Mesothelial cell of epicardium (in vitro differentiated cells): Measurements from ENCODE around the gene RBMS3. TPM values are rescaled to one million over a fixed set of nuclear protein-coding genes. Genes with fewer than 3 reads are reported as not detected.

Source experiments
- DNase-seq, 2 experiments: peaks; one replicate each; pipeline ENCODE4 v3.0.0; 2021; ENCODE audit warnings: low spot score in 2 of 2; ENCODE audit not compliant: unreplicated experiment in 2 of 2
- H3K27ac Mint-ChIP-seq: 2 replicates; pipeline ENCODE4 v1.8.0; 2021; ENCODE audit warnings: mixed read lengths
- H3K27me3 Mint-ChIP-seq: 2 replicates; pipeline ENCODE4 v1.8.0; 2021; ENCODE audit warnings: low read depth, mixed read lengths
- H3K36me3 Mint-ChIP-seq: 2 replicates; pipeline ENCODE4 v1.8.0; 2021; ENCODE audit warnings: mixed read lengths
- H3K4me1 Mint-ChIP-seq: 2 replicates; pipeline ENCODE4 v1.8.0; 2021; ENCODE audit warnings: mixed read lengths
- H3K4me3 Mint-ChIP-seq: 2 replicates; pipeline ENCODE4 v1.8.0; 2021; ENCODE audit warnings: mild to moderate bottlenecking, moderate library complexity, mixed read lengths
- H3K9me3 Mint-ChIP-seq: 2 replicates; pipeline ENCODE4 v1.8.0; 2021; ENCODE audit warnings: mixed read lengths
- total RNA-seq: library from RNA; stranded (reverse); gene quantifications from 3 replicates; pipeline ENCODE4 v1.2.1, GENCODE V29; 2021
- TF ChIP-seq, protein P1 (sequence below): fragments of 200-600 bp; sonication (generic); IDR thresholded peaks from one replicate; pipeline ENCODE4 v1.5.0; 2021; ENCODE audit warnings: antibody characterized with exemption; ENCODE audit not compliant: unreplicated experiment

The RBMS3 gene
- total RNA-seq, 1 donor from 2014 or later = 42.5 TPM

DNA sequence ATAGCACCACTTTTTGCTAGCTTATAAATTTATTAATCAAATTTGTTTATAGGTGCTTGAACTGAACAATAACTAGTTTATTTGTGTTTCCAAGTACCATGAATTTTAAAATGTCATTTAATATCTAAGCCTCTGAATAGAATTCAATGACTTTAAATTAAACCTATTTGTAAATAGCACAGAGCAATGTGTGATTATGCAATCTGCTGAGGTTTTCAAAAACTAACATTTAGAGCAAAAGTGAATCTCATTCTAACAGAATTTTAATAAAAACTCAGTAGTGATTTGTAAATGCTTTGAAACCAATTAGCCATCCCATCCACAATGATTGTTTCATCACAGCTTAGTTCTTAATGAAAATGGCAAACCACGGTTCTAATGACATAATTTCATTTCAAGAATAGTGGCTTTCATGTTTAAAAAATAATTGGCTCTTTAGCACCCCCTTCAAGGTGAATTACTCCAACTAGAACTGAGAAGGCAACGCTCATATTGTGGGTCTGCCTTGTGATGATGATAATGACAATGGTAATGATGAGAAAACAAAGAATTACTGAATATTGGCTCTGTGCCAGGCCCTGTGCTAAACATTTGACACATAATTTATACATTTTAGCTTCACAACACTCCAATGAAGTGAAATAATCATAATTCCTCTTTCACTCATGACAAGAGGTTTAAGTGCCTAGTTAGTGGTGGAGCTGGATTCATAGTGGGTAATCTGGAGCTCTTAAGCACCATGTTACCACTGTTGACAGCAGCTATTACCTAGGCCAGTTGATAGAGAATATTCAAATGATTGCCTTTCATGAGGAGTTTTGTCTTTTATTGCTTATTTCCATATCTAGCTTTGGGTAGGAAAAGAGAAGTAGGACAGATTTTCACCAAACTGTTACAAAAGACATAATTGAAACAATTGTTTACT lies 145.7 kb downstream of the RBMS3 start:
- no peak overlapping the region for H3K4me3 Mint-ChIP-seq
- no peaks in the 10 kb centered on the region for H3K36me3 Mint-ChIP-seq
- H3K27me3 Mint-ChIP-seq = no peaks in the 10 kb centered on the region
- H3K9me3 Mint-ChIP-seq = no peaks in the 10 kb centered on the region
- no peak overlapping the region for H3K27ac Mint-ChIP-seq
- TF ChIP-seq, protein P1, sequence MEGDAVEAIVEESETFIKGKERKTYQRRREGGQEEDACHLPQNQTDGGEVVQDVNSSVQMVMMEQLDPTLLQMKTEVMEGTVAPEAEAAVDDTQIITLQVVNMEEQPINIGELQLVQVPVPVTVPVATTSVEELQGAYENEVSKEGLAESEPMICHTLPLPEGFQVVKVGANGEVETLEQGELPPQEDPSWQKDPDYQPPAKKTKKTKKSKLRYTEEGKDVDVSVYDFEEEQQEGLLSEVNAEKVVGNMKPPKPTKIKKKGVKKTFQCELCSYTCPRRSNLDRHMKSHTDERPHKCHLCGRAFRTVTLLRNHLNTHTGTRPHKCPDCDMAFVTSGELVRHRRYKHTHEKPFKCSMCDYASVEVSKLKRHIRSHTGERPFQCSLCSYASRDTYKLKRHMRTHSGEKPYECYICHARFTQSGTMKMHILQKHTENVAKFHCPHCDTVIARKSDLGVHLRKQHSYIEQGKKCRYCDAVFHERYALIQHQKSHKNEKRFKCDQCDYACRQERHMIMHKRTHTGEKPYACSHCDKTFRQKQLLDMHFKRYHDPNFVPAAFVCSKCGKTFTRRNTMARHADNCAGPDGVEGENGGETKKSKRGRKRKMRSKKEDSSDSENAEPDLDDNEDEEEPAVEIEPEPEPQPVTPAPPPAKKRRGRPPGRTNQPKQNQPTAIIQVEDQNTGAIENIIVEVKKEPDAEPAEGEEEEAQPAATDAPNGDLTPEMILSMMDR = no peak
- DNase-seq = no peak
- peaks cover 37% of the 10 kb centered on the region for H3K4me1 Mint-ChIP-seq

DNA sequence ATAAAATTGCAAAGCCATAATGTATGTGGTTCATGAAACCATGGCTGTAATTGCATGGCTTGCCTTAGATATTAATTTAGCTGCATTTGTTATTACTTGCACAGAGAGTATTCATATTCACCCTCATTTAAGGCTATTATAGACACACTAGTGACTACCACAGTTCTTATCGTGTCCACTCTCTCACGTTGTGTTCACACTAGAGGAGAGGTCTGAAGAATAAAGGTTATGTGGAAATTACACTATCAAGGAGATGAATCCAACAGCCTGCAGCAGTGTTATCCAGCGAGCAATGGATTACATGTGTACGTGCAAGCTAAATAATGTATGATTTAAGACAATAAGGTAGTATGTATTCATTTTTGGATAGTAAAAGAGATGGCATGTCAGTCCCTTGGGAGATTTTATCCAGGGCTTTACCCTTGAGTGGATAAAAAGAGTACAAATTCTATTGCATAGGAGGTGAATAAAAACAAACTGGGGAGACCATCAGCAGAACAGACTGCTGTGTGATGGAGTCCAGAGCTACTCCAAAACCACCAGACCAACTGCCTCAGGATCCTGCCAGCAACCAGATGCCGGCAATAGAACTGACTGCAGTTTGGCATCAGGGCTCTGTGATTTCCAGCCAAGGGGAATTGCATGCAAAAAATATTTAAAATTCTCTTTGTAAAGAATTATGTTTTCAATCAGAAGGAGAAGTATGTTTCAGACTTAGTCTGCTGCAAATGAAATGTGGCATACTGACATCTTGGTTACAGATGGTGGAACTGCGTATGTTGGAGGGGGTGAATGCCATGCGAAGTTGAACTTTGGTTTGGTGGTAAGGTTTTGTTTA lies 146.6 kb downstream of the RBMS3 start:
- TF ChIP-seq, protein P1 = no peak
- H3K4me3 Mint-ChIP-seq = no peak overlapping the region
- H3K27me3 Mint-ChIP-seq = no peaks in the 10 kb centered on the region
- peaks cover 37% of the 10 kb centered on the region for H3K4me1 Mint-ChIP-seq
- no peaks in the 10 kb centered on the region for H3K36me3 Mint-ChIP-seq
- DNase-seq = no peak
- no peaks in the 10 kb centered on the region for H3K9me3 Mint-ChIP-seq
- peak overlapping the region; percentile 59 for H3K27ac Mint-ChIP-seq

DNA sequence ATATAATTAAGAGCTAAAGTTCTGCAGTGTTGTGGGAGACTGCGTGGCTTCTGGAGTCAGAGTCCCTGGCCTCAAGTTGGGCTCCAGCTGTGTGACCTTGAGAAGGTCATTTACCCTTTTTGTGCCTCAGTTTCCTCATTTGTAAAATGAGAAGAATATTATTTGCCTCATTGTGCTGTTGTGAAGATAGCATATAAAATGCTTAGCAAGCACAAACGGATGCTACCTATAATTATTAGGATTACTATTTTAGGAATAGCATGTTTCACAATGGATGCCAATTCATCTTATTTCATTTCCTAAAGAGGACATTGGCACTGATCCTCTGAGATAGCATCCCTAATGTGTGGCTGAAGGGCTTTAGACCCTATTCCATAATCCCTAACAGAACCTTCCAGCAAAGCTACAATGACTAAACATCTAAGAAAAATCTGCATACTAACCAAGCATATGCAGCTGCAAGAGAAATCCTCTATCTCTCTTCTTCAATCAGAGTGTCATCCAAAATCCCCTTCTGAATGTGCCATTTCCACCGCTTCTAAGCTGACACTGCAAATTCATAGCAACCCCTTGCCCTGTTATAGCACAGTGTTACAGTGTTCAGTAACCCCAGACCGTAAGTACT lies 148.3 kb downstream of the RBMS3 start:
- DNase-seq = no peak
- Mint-ChIP-seq H3K27ac (peak overlapping the region; percentile 67), H3K9me3 (no peaks in the 10 kb centered on the region), H3K36me3 (no peaks in the 10 kb centered on the region), H3K4me3 (no peak overlapping the region), H3K4me1 (peaks cover 29% of the 10 kb centered on the region), H3K27me3 (no peaks in the 10 kb centered on the region)
- TF ChIP-seq, protein P1 = no peak

DNA sequence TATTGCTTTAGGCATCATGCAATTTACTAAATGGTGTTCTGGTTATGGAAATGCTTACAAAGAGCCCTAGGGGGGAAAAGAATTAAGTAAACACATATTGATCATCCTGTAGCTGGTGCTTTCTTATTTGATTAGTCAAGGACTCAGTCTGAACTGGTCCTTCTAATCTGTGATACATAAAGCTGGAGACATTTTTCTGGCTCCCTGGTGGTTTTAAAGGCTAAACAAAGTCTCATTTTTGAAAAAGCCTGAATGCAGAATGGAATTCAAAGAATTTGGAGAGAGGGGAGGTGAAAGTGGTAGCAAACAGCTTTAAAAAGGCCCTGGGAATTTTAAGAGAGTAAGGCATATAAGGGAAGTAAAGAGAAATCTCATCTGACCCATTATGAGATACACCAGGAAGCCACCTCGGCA lies 149.7 kb downstream of the RBMS3 start:
- DNase-seq = no peak
- TF ChIP-seq, protein P1 = no peak
- no peaks in the 10 kb centered on the region for H3K9me3 Mint-ChIP-seq
- peaks cover 4% of the 10 kb centered on the region for H3K36me3 Mint-ChIP-seq
- H3K4me3 Mint-ChIP-seq = no peak overlapping the region
- peaks cover 27% of the 10 kb centered on the region for H3K4me1 Mint-ChIP-seq
- H3K27ac Mint-ChIP-seq = peak overlapping the region; percentile 88
- H3K27me3 Mint-ChIP-seq = no peaks in the 10 kb centered on the region

DNA sequence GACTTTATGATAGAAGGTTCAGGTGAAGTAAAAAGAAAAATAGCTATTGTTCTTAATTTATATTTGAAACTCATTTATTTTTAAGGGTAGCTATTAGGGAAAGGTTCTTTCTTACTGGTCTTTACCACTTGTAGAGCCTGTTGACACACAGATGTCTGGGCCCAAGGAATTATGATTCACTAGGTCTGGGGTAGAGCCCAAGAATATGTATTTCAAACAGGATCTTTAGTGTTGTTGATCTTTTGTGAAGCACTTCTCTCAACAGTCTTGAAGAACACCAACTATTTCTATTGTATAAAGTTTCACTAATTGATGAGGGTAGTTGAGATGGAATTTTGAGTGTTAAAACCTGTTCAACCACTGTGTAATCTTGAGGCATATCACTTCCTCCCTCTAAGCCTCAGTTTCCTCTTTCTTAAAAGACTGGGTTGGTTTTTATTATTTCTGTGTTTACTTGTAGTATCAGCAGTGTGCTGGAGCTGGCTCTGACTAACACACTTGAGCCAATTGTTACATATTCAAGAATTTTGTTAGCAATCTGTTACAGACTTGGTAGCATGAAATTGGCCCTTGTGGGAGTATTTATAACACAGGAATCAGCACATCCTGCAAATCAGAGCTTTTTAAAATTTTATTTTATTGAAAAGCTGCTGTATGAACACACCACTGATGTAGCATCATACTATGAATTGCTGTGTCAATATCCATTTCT lies 155.9 kb downstream of the RBMS3 start:
- no peaks in the 10 kb centered on the region for H3K27me3 Mint-ChIP-seq
- TF ChIP-seq, protein P1 = no peak
- peaks cover 9% of the 10 kb centered on the region for H3K9me3 Mint-ChIP-seq
- DNase-seq = no peak
- H3K4me1 Mint-ChIP-seq = peaks cover 33% of the 10 kb centered on the region
- no peak overlapping the region for H3K4me3 Mint-ChIP-seq
- H3K27ac Mint-ChIP-seq = no peak overlapping the region
- H3K36me3 Mint-ChIP-seq = peaks cover 11% of the 10 kb centered on the region
